GM23338 (cell line): ENCODE measurements around the gene LCLAT1. TPM values are rescaled to one million over a fixed set of nuclear protein-coding genes. Genes with fewer than 3 reads are reported as not detected.

Experiments used
- ATAC-seq: fragments of 200-7000 bp; cut with Tn5 transposase; 3 replicates; pipeline ENCODE4 v1.9.1; 2020
- DNase-seq: peaks from one replicate; pipeline ENCODE4 v3.0.0-alpha.2; 2015; ENCODE audit warnings: low spot score
- H2AFZ ChIP-seq: fragments of 200-600 bp; sonication (generic); 2 replicates; pipeline ENCODE4 v1.8.0; 2016; ENCODE audit warnings: antibody characterized with exemption, mild to moderate bottlenecking, moderate library complexity
- H3F3A ChIP-seq: fragments of 200-600 bp; sonication (generic); replicated peaks from 2 replicates; pipeline ENCODE4 v1.8.0; 2017; ENCODE audit warnings: antibody characterized with exemption, mixed run types, low read depth
- H3K27ac ChIP-seq: fragments of 200-600 bp; sonication (generic); 2 replicates; pipeline ENCODE4 v1.6.1; 2016; ENCODE audit warnings: low read depth
- H3K27me3 ChIP-seq: fragments of 200-600 bp; sonication (generic); 2 replicates; pipeline ENCODE4 v1.8.0; 2016; ENCODE audit warnings: mild to moderate bottlenecking, mixed run types, moderate library complexity; ENCODE audit not compliant: insufficient read depth
- H3K36me3 ChIP-seq: fragments of 200-600 bp; sonication (generic); 2 replicates; pipeline ENCODE4 v1.8.0; 2016; ENCODE audit warnings: mild to moderate bottlenecking; ENCODE audit not compliant: insufficient read depth
- H3K4me1 ChIP-seq: fragments of 200-600 bp; sonication (generic); 2 replicates; pipeline ENCODE4 v1.8.0; 2016; ENCODE audit warnings: mild to moderate bottlenecking, moderate library complexity; ENCODE audit not compliant: insufficient read depth
- H3K4me2 ChIP-seq: fragments of 200-600 bp; sonication (generic); 2 replicates; pipeline ENCODE4 v1.7.1; 2017; ENCODE audit warnings: mixed run types
- H3K4me3 ChIP-seq: fragments of 200-600 bp; sonication (generic); 2 replicates; pipeline ENCODE4 v1.6.1; 2016; ENCODE audit warnings: mixed run types
- H3K79me2 ChIP-seq: fragments of 200-600 bp; sonication (generic); replicated peaks from 2 replicates; pipeline ENCODE4 v1.8.0; 2017; ENCODE audit warnings: mild to moderate bottlenecking; ENCODE audit not compliant: insufficient read depth
- H3K9me2 ChIP-seq: fragments of 200-600 bp; sonication (generic); 2 replicates; pipeline ENCODE4 v1.8.0; 2017; ENCODE audit not compliant: insufficient read depth
- H4K20me1 ChIP-seq: fragments of 200-600 bp; sonication (generic); replicated peaks from 2 replicates; pipeline ENCODE4 v1.8.0; 2017; ENCODE audit warnings: mild to moderate bottlenecking; ENCODE audit not compliant: insufficient read depth
- H3K27ac Mint-ChIP-seq: 2 replicates; pipeline ENCODE4 v1.8.0; 2020; ENCODE audit warnings: inconsistent platforms, mild to moderate bottlenecking, moderate library complexity, mixed read lengths
- H3K27me3 Mint-ChIP-seq: 3 replicates; pipeline ENCODE4 v1.8.0; 2022; ENCODE audit warnings: low read depth, mild to moderate bottlenecking, moderate library complexity, mixed read lengths, inconsistent platforms; ENCODE audit not compliant: insufficient read depth, poor library complexity
- H3K36me3 Mint-ChIP-seq: 3 replicates; pipeline ENCODE4 v1.8.0; 2021; ENCODE audit warnings: low read depth, mild to moderate bottlenecking, inconsistent platforms, moderate library complexity, mixed read lengths
- H3K4me1 Mint-ChIP-seq: 3 replicates; pipeline ENCODE4 v1.8.0; 2020; ENCODE audit warnings: mild to moderate bottlenecking, inconsistent platforms, mixed read lengths
- H3K4me3 Mint-ChIP-seq: 3 replicates; pipeline ENCODE4 v1.8.0; 2021; ENCODE audit warnings: moderate library complexity, mild to moderate bottlenecking, inconsistent platforms, mixed read lengths
- H3K9me3 Mint-ChIP-seq: 3 replicates; pipeline ENCODE4 v1.8.0; 2020; ENCODE audit warnings: moderate library complexity, mild to moderate bottlenecking, inconsistent platforms, mixed read lengths
- CREB1 ChIP-seq: fragments of 250-450 bp; sonication (Bioruptor Pico); IDR thresholded peaks from 2 replicates; pipeline ENCODE4 v1.5.0; 2020; ENCODE audit warnings: low read depth, mild to moderate bottlenecking, moderate library complexity
- ETS1 ChIP-seq: IDR thresholded peaks from 2 replicates; pipeline ENCODE4 v1.6.1; 2016; ENCODE audit warnings: antibody characterized with exemption
- EZH2 ChIP-seq: fragments of 200-600 bp; sonication (generic); IDR thresholded peaks from one replicate; pipeline ENCODE4 v1.8.0; 2017; ENCODE audit warnings: antibody characterized with exemption, mild to moderate bottlenecking, low read depth; ENCODE audit not compliant: unreplicated experiment
- EZH2phosphoT487 ChIP-seq: fragments of 200-600 bp; sonication (generic); IDR thresholded peaks from one replicate; pipeline ENCODE4 v1.8.1; 2018; ENCODE audit warnings: antibody characterized with exemption; ENCODE audit not compliant: unreplicated experiment
- JUNB ChIP-seq: IDR thresholded peaks from one replicate; pipeline ENCODE4 v1.6.1; 2016; ENCODE audit warnings: antibody characterized with exemption; ENCODE audit not compliant: unreplicated experiment
- POLR2AphosphoS5 ChIP-seq: IDR thresholded peaks from 2 replicates; pipeline ENCODE4 v1.6.1; 2016; ENCODE audit warnings: antibody characterized with exemption, low read depth
- STAT1 ChIP-seq: IDR thresholded peaks from one replicate; pipeline ENCODE4 v1.6.1; 2016; ENCODE audit warnings: antibody characterized with exemption; ENCODE audit not compliant: unreplicated experiment
- ZNF114 ChIP-seq: fragments of 250-450 bp; sonication (Bioruptor Pico); IDR thresholded peaks from 2 replicates; pipeline ENCODE4 v1.5.0; 2020; ENCODE audit warnings: mild to moderate bottlenecking, moderate library complexity
- ZNF331 ChIP-seq: fragments of 250-450 bp; sonication (Bioruptor Pico); IDR thresholded peaks from 2 replicates; pipeline ENCODE4 v1.5.0; 2020; ENCODE audit warnings: low read depth, mild to moderate bottlenecking, moderate library complexity
- ZNF462 ChIP-seq: fragments of 250-450 bp; sonication (Bioruptor Pico); IDR thresholded peaks from 2 replicates; pipeline ENCODE4 v1.5.0; 2020; ENCODE audit warnings: mild to moderate bottlenecking, moderate library complexity
- polyA plus RNA-seq: library from polyadenylated mRNA; unstranded; fragments of >200 nt; fragmentation: Nextera tagmentation; extraction: Ambion mirVana; gene quantifications from 2 replicates; pipeline ENCODE4 v1.2.1, GENCODE V29; 2016
- total RNA-seq: library from RNA; depleted of rRNA; stranded (reverse); fragments of >200 nt; shearing (Covaris generic); gene quantifications from 2 replicates; pipeline ENCODE4 v1.2.3, GENCODE V29; 2014
- TF ChIP-seq, protein P1 (sequence below), 2 experiments: fragments of 200-600 bp in 1 of 2; sonication (generic) in 1 of 2; conservative IDR thresholded peaks; 2 replicates each; pipeline versions ENCODE4 v1.5.1 to v1.6.1; 2016 to 2017; ENCODE audit warnings: antibody characterized with exemption in 2 of 2, low read depth in 2 of 2, mild to moderate bottlenecking in 2 of 2, moderate library complexity in 1 of 2

Gene LCLAT1
- total and polyA plus RNA-seq, 2 experiments from 2014 or later, result 11.5 to 30.1 TPM

- TF ChIP-seq, protein P1, sequence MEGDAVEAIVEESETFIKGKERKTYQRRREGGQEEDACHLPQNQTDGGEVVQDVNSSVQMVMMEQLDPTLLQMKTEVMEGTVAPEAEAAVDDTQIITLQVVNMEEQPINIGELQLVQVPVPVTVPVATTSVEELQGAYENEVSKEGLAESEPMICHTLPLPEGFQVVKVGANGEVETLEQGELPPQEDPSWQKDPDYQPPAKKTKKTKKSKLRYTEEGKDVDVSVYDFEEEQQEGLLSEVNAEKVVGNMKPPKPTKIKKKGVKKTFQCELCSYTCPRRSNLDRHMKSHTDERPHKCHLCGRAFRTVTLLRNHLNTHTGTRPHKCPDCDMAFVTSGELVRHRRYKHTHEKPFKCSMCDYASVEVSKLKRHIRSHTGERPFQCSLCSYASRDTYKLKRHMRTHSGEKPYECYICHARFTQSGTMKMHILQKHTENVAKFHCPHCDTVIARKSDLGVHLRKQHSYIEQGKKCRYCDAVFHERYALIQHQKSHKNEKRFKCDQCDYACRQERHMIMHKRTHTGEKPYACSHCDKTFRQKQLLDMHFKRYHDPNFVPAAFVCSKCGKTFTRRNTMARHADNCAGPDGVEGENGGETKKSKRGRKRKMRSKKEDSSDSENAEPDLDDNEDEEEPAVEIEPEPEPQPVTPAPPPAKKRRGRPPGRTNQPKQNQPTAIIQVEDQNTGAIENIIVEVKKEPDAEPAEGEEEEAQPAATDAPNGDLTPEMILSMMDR (conservative IDR thresholded peaks at IDR 0.05; ENCODE audit: low read depth in 2 of 2), result no peak
Observed at GRCh38 chr2:30472326-30472725, 25.3 kb downstream of the LCLAT1 start (continued).

DNA sequence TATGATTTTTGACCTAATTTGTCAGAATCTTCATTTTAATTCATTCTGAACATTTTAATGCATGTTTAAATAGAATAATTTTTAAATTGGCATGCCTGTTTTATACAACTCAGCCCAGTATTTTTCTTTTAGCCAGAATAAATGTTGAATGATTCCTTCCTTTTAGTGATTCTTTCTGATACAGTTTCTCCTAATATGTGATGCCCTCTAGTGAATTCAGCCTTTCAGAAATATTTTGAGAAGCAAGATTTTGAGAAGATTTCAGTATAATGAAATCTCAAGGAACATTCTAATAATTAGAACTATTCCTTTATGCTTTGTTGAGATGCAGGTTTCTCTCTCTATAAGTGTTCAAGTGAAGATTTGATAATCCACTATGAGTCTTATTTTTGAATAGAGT is 28.5 kb downstream of the LCLAT1 start:
- Histone ChIP-seq H3K27ac (no peak overlapping the region), H3K79me2 (peaks cover 95% of the 10 kb centered on the region), H3K4me3 (no peak overlapping the region), H3K9me2 (no peaks in the 10 kb centered on the region), H2AFZ (no peak overlapping the region), H3K4me1 (no peaks in the 10 kb centered on the region), H3K27me3 (no peaks in the 10 kb centered on the region), H4K20me1 (no peaks in the 10 kb centered on the region; the same call in 1 of the 2 replicates), H3F3A (no peaks in the 10 kb centered on the region), H3K36me3 (no peaks in the 10 kb centered on the region), H3K4me2 (no peak overlapping the region)
- H3K36me3 Mint-ChIP-seq, result peaks cover 8% of the 10 kb centered on the region; the same call in 2 of the 3 replicates
- no peaks in the 10 kb centered on the region for H3K27me3 Mint-ChIP-seq
- H3K27ac Mint-ChIP-seq, result no peak overlapping the region
- H3K4me1 Mint-ChIP-seq, result peaks cover 3% of the 10 kb centered on the region; the same call in 2 of the 3 replicates
- H3K9me3 Mint-ChIP-seq, result 0 out of 3 replicates have a peak, but pooled peaks cover 3% of the 10 kb centered on the region
- ATAC-seq (no peak), DNase-seq (no peak)
- H3K4me3 Mint-ChIP-seq, result no peak overlapping the region
- no peak for TF ChIP-seq EZH2phosphoT487
- no peak for TF ChIP-seq POLR2AphosphoS5
- TF ChIP-seq, protein P1 (conservative IDR thresholded peaks at IDR 0.05; ENCODE audit: low read depth in 2 of 2), result no peak
- no peak for TF ChIP-seq ZNF331 (CRISPR knock-in tag)
- TF ChIP-seq STAT1, result no peak
- no peak for TF ChIP-seq JUNB
- no peak for TF ChIP-seq CREB1 (CRISPR knock-in tag)
- no peak for TF ChIP-seq ETS1
- TF ChIP-seq EZH2, result no peak
- TF ChIP-seq ZNF462 (CRISPR knock-in tag), result no peak
- no peak for TF ChIP-seq ZNF114 (CRISPR knock-in tag)
